ENCODE data around the gene COL13A1. TPM values are rescaled to one million over a fixed set of nuclear protein-coding genes. Genes with fewer than 3 reads are reported as not detected.

Gene COL13A1
- total and polyA plus RNA-seq, 2 of the 8 experiments (the other 6 are each of a cell fraction or from before 2014, with no cell fraction given) = 2.6 to 5.2 TPM

DNA sequence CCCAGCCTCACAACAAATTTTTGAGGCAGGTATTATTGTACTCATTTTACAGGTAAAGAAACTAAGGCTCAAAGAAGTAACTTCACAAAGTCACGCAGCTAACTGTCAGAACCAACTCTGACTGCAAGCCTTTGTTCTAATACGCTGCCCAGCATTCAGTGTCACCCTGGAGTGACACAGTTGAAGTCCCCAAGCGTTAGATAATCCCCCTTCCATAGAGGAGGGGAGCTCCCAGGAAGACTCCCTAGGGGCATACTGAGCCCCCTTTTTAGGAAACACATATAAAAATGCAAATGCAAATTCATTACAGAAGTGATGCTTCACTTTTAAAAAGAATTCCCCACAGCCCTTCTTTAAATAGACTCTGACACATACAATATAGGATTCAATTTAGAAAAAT, 150.0 kb downstream of the COL13A1 start (continued):
- TF ChIP-seq SIN3A (conservative IDR thresholded peaks at IDR 0.05 in 1 of 2, IDR thresholded peaks at IDR 0.05 in 1 of 2; ENCODE audit: low read depth in 1 of 2, low read length in 2 of 2) (no peak), POLR2A (IDR thresholded peaks at IDR 0.05; ENCODE audit: control extremely low read depth in 1 of 2, low read depth in 2 of 2, low read length in 2 of 2) (no peak), JUN (IDR thresholded peaks at IDR 0.05; ENCODE audit: low read depth, low read length) (no peak)

Data from H1 (cell line).